Muscle layer of colon (tissue), 2 donors: ENCODE measurements around the gene HOXA4.

ENCODE experiments used
- H3K27ac ChIP-seq: one replicate; pipeline ENCODE4 v1.7.0; 2013; ENCODE audit warnings: low read depth, mild to moderate bottlenecking, low read length, moderate library complexity
- H3K27me3 ChIP-seq, 2 donors: one replicate each; pipeline ENCODE4 v1.7.0; 2013; ENCODE audit warnings: low read length in 2 of 2, mild to moderate bottlenecking in 2 of 2; ENCODE audit not compliant: insufficient read depth in 2 of 2, control insufficient read depth in 1 of 2
- H3K36me3 ChIP-seq: one replicate; pipeline ENCODE4 v1.7.0; 2013; ENCODE audit warnings: mild to moderate bottlenecking, low read length; ENCODE audit not compliant: insufficient read depth
- H3K4me1 ChIP-seq: one replicate; pipeline ENCODE4 v1.7.0; 2013; ENCODE audit warnings: mild to moderate bottlenecking, low read length; ENCODE audit not compliant: insufficient read depth
- H3K4me3 ChIP-seq, 2 donors: one replicate each; pipeline ENCODE4 v1.7.0; 2013; ENCODE audit warnings: low read length in 2 of 2, low read depth in 1 of 2, mild to moderate bottlenecking in 1 of 2, moderate library complexity in 1 of 2
- H3K9ac ChIP-seq: one replicate; pipeline ENCODE4 v1.7.0; 2013; ENCODE audit warnings: low read length
- H3K9me3 ChIP-seq: one replicate; pipeline ENCODE4 v1.7.0; 2013; ENCODE audit warnings: mild to moderate bottlenecking, low read length
- donor health status: abdominal sarcoma.
- donor health status: Adenocarcinoma of cecum.

HOXA4 gene

DNA sequence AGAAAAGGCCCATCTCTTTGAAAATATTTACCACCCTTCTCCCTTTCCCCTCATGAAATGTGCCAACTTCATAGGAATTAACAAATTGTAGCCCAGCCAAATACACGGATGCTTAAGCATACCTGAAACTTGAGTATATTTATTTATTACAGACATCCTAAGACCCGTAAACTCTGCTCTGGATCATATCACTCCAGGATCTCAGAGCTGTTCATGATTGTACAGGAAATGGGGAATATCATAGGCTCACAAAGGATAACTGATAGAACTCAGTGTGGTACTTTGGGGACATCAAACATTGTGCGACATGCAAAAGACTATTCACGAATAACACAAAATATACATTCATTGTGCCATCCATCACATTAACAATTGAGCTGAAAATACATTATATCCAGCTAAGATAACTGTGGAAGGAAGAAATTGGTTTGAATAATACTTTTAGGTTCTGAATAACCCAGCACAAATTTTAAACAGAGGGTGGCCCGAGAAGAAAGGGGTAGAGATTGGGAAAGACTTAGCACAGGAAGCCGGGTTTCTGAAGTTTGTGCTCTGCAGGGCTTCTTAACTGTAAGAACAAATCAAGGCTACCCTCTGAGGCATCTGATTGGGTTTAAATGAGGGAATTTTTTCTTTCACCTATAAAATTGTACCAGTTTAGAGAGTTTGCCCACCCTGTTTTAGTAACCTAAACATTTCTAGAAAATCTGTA, 37.2 kb downstream of the HOXA4 start:
- no peak overlapping the region for H3K9ac ChIP-seq
- peaks cover 13% of the 10 kb centered on the region for H3K4me1 ChIP-seq
- H3K27ac ChIP-seq, result no peak overlapping the region
- H3K36me3 ChIP-seq, result no peaks in the 10 kb centered on the region
- no peak overlapping the region for H3K4me3 ChIP-seq
- H3K9me3 ChIP-seq, result no peaks in the 10 kb centered on the region
- peaks cover 4 to 7% of the 10 kb centered on the region in 2 donors for H3K27me3 ChIP-seq

DNA sequence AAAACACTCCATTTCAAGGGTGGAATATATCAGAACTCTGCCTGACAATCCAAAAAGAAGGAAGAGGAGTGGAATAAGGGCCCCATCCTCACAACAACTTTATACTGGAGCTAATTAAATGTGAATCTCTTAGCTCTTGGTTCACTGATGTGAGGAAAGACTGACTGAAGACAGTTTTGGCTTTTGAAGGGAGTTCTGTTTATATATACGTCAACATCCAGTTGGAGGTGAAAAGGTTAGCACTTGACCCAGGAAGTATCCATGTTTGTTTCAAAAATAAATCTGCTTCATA, 37.8 kb downstream of the HOXA4 start:
- Histone ChIP-seq H3K36me3 (no peaks in the 10 kb centered on the region), H3K4me3 (no peak overlapping the region), H3K9me3 (no peaks in the 10 kb centered on the region), H3K27ac (no peak overlapping the region), H3K27me3 (peaks cover 8 to 10% of the 10 kb centered on the region in 2 donors), H3K4me1 (peaks cover 8% of the 10 kb centered on the region), H3K9ac (no peak overlapping the region)

DNA sequence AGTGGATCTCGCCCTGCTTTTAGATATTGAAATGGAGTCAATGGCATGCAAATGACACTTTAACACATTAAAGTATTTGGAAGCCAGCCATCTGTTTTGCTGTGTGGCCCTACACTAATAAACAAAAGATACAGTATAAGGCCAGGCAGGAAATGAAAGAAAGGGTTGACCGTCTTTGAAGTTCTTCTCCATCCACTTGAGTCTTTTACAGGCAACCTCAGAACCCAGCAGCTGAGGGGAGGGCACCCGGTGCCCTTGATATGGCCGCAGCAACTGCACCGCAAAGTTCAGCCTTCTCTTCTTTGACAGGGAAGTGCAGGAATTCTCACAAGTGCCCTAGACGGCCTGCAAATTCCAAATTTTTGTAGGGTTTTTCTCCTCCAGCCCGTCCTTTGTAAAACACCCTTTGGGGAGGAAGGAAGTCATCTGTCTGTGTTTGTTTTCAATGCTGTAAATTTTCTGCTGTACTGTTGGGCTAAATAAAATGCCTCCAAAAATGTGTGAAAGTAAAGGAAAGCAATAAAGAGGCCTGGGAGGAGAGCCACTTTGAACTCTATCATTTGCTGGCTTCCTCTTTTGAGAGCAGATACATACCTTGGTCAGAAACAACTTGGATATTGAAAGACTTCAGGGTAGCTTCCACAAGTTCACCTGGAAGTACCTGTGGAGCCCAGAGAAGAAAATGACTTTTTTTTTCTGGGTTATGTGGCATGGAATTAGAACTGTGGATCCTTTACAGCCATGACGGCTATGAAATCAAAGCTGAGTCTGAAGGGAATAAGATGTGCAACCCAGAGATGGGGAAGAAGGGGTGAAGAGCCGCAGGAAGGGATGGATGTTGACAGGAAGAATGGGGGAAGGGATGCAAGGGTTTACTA, 38.4 kb downstream of the HOXA4 start:
- H3K4me3 ChIP-seq, result no peak overlapping the region
- H3K9ac ChIP-seq, result no peak overlapping the region
- no peaks in the 10 kb centered on the region for H3K9me3 ChIP-seq
- H3K27me3 ChIP-seq, result peaks cover 8 to 12% of the 10 kb centered on the region in 2 donors
- no peak overlapping the region for H3K27ac ChIP-seq
- H3K4me1 ChIP-seq, result peaks cover 3% of the 10 kb centered on the region
- no peaks in the 10 kb centered on the region for H3K36me3 ChIP-seq

DNA sequence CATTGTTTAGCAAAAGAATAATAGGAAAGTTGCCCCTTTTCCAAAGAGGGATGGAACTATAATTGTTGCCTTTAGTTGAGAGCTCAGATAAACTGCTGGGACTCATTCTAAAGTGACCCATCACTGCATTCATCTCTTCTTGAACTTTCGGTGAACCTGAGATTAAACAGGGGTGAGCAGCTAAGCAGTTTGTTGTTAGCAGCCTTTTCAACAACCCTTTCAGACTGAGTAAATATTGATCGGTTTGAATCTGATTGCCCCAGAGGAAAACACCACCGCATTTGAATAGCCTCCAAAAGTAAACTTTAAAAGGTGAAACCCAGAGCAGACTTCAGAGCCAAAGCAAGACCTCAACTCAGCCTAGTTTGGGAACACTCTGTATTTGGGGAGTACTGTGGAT, 39.5 kb downstream of the HOXA4 start:
- Histone ChIP-seq H3K9ac (no peak overlapping the region), H3K27me3 (peaks cover 8 to 12% of the 10 kb centered on the region in 2 donors), H3K9me3 (no peaks in the 10 kb centered on the region), H3K36me3 (no peaks in the 10 kb centered on the region), H3K4me1 (no peaks in the 10 kb centered on the region), H3K27ac (no peak overlapping the region), H3K4me3 (no peak overlapping the region)

DNA sequence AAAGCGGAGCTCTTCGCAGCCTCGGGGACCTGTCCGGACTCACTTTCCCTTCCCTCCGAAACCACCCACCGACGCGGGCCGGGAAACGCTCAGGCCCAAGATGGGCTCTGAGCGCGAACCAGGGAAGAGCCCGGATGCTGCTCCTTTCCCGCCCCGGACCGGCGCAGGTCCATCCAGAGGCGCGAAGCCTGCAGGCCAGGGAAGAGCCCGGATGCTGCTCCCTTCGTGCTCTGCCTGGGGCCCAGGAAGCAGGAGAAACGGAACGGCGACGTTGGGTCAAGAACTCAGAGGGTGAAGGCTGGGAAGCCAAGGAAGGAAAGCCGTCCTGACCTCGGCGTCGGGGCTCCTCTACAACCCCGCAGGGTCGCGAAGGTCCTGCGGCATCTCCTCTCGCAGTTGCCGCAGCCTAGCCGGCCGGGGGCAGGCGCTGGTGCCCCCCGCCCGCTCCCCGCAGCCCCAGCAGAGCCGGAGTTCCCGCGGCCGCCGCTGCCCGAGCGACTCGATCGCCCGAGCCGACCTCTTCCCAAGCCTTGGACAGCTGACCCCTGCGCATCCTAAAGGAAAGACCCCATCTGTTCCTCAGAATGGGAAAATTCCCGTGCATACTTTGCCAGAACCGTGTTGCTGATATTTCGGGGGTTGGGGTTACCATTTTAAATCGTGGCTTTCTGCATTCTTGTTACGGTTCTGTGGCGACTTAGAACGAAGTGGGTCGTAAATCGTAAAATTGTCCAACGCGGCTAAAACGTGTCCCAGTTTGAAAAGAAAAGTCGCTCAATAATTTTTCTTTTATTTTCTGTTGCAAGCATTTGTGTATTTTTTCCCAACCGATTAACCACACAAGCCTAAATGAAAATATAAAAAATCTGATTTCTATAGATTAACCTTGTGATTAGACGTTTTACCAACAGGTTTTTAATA, 42.3 kb downstream of the HOXA4 start:
- peaks cover 8 to 12% of the 10 kb centered on the region in 2 donors for H3K27me3 ChIP-seq
- no peak overlapping the region for H3K9ac ChIP-seq
- H3K36me3 ChIP-seq, result no peaks in the 10 kb centered on the region
- no peaks in the 10 kb centered on the region for H3K4me1 ChIP-seq
- H3K9me3 ChIP-seq, result no peaks in the 10 kb centered on the region
- H3K27ac ChIP-seq, result no peak overlapping the region
- no peak overlapping the region for H3K4me3 ChIP-seq

DNA sequence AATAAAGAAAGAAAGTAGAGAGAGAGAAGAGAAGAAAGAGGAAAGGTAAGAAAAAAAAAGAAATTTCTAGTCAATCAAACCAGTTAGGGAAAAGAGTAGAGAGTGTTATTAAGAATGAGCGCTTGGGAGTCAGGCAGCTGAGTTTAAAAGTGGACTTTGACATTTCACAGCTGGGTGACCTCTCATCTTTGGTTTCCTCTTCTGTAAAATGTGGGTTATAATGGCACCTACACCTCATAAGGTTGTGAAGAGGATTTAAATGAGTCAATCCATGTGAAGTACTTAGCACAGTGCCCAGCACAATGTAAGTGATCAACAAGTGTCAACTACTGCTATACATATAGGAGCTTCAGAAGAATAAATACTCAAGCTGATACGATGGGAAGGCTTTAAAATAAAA, 46.9 kb downstream of the HOXA4 start:
- peaks cover 4 to 11% of the 10 kb centered on the region in 2 donors for H3K27me3 ChIP-seq

DNA sequence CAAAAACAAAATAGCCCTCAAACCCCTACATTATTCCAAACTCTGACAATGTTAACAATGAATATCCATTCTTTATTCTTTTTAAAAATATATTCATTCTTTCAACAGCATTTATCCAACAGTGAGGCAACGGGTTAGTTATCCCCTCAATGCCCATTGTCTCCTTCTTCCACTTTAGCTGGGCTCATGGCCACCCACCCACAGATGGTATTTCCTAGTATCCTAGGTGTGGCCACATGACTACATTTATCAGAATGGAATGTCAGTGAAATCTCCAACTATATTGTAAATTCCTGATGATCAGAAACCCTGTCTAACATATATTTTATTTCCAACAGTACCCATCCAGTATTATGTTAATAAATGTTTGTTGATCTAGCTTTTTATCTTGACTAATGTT, 48.4 kb downstream of the HOXA4 start:
- Histone ChIP-seq H3K27me3 (no peaks in the 10 kb centered on the region), H3K9me3 (no peaks in the 10 kb centered on the region), H3K9ac (no peak overlapping the region), H3K27ac (no peak overlapping the region), H3K4me1 (no peaks in the 10 kb centered on the region), H3K36me3 (no peaks in the 10 kb centered on the region), H3K4me3 (no peak overlapping the region)

More for the DNA sequence above, 46.9 kb downstream of the HOXA4 start:
- Histone ChIP-seq H3K27ac (no peak overlapping the region), H3K4me1 (no peaks in the 10 kb centered on the region), H3K9me3 (no peaks in the 10 kb centered on the region), H3K9ac (no peak overlapping the region), H3K36me3 (no peaks in the 10 kb centered on the region), H3K4me3 (no peak overlapping the region)

DNA sequence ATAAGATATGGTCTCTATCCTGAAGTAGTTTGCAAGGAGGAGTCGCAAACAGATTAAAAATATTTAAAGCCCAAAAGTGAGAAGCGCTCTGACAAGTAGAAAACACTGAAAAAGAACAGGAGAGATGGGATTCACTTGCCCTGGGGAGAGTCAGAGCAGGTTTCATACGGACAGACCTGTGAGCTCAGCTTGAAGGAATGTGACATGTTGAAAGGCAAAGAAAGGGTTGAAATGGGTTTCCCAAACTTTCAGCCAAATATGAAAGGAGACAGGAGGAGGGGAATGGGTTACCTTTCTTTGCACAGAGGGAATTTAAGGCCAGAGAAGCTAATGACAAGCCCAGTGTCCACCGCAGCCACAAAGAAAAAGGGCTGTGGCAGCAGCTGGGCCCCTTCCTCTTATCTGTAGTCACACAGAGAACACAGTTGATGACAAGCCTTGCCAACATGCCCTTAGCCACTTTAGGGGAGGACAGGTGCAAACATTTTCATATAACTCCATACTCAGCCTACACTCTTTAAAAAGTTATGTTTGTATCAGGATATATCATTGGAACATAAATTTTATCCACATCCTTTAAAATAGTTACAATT, 49.6 kb downstream of the HOXA4 start:
- H3K9me3 ChIP-seq, result no peaks in the 10 kb centered on the region
- H3K27ac ChIP-seq, result no peak overlapping the region
- H3K36me3 ChIP-seq, result no peaks in the 10 kb centered on the region
- H3K9ac ChIP-seq, result no peak overlapping the region
- no peak overlapping the region for H3K4me3 ChIP-seq
- no peaks in the 10 kb centered on the region for H3K27me3 ChIP-seq
- no peaks in the 10 kb centered on the region for H3K4me1 ChIP-seq

DNA sequence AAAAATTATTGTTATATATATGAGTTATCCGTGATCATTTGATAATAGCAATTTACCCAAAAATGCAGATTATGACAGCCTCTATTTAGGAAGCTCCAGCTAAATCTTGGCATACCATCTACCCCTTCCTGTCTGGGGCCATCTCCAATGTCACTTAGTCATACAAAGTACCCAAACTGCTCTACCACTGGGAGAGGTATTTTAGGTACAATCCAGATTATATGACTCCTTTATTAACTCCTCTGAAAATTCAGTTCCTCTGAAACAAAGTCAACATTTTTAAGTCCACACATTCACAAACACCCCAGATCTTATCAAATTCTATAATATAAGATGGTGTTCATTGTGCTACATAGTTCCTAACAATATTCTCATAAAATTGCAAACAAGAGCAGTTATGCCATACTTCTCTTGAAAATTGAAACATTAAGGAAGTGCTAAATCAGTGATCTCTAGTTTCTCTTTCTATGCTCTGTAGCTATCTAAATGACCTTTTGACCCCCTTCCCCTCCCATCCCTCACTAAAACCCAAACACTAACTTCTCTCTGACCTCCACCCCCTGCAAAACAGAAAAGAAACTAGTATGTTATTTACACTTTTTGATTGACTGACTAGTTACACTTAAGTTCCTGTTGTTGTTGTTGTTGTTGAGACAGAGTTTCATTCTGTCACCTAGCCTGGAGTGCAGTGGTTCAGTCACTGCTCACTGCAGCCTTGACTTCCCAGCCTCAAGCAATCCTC, 51.2 kb downstream of the HOXA4 start:
- no peaks in the 10 kb centered on the region for H3K9me3 ChIP-seq
- H3K4me3 ChIP-seq, result no peak overlapping the region
- H3K36me3 ChIP-seq, result no peaks in the 10 kb centered on the region
- no peak overlapping the region for H3K27ac ChIP-seq
- no peaks in the 10 kb centered on the region for H3K4me1 ChIP-seq
- H3K9ac ChIP-seq, result no peak overlapping the region
- no peaks in the 10 kb centered on the region for H3K27me3 ChIP-seq

DNA sequence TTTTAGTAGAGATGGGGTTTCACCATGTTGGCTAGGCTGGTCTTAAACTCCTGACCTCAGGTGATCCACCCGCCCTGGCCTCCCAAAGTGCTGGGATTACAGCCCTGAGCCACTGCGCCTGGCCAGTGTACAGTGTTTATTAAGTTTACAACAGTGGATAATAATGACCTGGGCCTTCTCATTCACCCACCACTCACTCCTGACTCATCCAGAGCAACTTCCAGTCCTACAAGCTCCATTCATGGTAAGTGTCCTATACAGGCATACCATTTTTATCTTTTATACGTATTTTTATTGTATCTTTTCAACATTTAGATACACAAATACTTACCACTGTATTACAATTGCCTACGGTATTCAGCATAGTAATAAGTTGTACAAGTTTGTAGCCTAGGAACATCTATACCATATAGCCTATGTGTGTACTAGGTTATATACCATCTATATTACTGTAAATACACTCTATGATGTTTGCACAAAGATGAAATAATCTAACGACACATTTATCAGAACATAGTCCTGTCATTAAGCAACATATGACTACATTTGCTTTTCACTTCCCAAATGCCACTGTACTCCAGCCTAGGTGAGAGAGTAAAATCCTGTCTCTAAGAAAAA, 51.8 kb downstream of the HOXA4 start:
- no peaks in the 10 kb centered on the region for H3K4me1 ChIP-seq
- H3K4me3 ChIP-seq, result no peak overlapping the region
- no peaks in the 10 kb centered on the region for H3K36me3 ChIP-seq
- no peaks in the 10 kb centered on the region for H3K27me3 ChIP-seq
- no peak overlapping the region for H3K27ac ChIP-seq
- H3K9ac ChIP-seq, result no peak overlapping the region
- H3K9me3 ChIP-seq, result no peaks in the 10 kb centered on the region
